Activated naive CD4-positive, alpha-beta T cell (primary cell): ENCODE results near the gene KCNF1.
"Not testable (repeated sequence)": the region's sequence is repeated elsewhere in the genome, so short reads cannot be mapped to it uniquely, and the experiment has no call there.

Experiments used
- DNase-seq, 4 experiments: peaks; one replicate each; lab custom pipeline; 2025; lab: John Stamatoyannopoulos, UW

KCNF1 gene

DNA sequence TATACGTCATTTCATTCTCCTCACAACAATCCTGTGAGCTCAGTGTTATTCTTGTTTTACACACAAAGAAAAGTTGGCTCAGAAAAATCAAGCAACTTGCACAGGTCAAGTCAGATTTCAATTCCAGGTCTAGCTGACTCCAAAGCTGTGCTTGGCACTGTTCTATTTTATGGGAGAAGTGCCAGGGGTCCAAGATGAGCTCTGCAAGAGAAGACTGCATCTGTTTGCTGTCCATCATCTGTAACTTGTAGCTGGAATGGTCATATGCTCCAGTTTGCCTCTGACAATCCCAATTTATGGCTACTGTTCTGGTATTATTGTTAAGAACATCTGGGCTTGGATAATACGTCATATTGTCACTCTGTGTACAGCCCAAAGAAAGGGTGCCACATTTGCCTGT is 28.9 kb downstream of the KCNF1 start:
- no peak for DNase-seq

DNA sequence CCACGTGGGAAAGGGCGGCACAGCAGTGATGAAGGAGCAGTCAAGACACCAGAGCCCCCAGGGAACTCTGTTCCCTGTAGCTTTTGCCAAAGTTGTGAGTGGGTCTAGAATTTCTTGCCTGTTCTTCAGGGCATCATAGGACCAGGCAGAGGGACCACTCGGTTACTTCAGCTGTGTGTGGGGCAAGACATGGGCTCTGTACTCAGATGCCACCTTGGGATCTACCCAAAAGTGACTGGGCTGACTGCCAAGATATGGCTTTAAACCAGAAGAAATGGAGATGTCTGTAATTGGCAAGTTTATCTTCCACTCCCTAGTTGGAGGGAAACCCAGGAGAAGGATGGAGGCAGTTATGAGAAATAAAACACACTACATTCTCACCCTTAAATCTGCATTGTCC is 29.6 kb downstream of the KCNF1 start:
- DNase-seq, result no peak

DNA sequence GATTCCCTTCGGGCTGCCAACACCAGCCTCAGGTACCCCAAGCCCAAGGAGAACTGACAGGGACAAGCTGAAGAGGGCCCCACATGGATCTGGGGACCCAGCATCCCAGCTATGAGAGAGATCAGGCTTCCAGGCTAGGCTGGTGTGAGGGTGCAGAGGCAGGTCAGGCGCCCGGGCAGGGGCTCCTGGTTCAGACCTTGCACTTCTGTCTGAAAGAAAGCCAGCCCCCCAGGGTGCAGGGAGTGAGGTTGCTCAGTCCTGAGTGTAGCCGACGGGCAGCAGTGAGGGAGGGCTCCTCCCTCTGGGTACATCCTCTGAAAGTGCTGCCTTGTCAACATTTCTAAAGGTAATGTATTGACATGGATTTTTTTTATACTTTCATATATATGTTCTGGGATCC is 33.1 kb downstream of the KCNF1 start:
- DNase-seq, result no peak

DNA sequence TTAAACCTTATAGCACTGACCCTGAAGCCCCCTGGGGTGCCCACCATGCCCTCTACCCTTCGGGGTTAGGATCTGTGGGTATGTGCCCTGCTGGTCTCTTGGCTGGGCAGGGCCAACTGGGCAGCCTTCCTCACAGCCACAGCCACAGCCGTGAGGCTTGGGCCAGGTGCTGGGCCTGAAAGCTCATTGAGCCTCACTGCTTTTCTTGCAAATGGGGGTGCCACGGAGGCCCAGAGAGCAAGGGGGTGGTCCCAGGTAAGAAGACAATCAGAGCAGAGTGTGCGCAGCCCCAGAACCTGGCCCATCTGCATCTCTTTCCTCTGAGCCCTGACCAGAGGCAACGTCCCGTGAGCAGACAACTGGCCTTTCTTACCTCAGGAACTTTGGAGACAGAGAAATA is 34.7 kb downstream of the KCNF1 start:
- no peak for DNase-seq

- no peak for DNase-seq
Measured at GRCh38 chr2:10947005-10947440, 35.3 kb downstream of the KCNF1 start.

GRCh38 chr2:10947446-10948187 is 35.9 kb downstream of the KCNF1 start:
- DNase-seq, result no peak

DNA sequence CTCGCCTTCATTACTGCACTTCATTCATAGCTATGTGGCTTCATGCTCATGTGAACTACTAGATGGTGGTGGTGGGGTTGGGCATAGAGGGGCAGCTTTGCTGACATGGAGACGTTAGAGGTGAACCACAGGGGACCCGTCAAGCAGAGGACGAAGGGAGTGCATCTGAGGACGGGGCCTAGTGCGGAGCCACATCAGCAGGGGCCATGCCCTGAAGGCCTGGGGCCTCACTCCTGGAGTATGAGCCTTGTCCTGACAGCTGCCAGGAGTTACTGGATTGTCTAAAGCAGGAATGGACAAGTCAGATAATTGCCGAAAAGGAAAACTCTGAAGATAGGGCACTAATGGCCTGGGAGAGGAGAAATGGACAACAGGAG is 36.4 kb downstream of the KCNF1 start:
- no peak for DNase-seq

DNA sequence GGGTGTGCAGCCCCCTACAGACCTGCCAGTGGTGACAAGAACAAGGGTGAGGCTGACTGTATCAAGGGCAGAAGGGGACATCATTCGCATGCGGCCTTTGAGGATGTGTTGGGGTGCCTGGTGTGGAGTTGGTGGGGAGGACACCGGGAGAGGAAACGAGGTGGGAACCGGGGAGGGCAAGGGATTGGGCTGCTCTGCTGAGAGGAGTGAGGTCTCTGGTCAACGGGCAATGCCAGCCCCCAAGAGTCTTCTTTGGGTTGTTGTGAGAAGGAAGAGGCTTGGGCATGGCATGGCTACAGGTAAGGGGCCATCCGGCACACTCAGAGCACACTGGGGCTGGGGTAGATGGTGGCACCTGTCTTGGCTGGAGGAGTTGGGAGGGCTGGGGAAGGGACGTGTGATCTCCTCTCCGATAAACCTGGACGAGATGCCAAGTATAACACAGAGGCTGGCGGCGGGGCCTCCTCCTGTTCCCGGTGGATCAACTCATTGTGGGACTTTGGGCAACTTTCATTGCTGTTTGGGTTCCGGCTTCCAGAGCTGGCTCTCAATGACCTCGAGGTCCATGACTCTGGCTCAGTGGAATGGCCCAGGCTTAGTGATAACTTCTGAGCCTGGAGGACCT is 37.0 kb downstream of the KCNF1 start:
- no peak for DNase-seq

DNA sequence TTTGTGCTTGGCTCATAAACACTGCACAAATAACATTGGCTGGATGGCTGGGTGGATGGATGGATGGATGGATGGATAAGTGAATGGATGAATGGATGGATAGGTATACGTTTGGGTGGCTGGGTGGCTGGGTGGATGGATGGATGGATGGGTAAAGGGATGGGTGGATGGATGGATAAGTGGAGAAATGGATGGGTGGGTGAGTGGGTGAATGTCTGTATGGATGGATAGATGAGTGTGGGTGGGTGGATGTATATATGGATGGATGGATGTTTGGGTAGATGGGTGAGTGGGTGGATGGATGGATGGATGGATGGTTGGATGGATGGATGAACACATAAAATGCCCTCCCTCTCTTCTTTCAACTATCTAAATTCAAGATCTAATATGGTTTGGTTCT is 38.1 kb downstream of the KCNF1 start:
- DNase-seq, result no peak

- no peak for DNase-seq
Measured at GRCh38 chr2:10951558-10952414, 40.1 kb downstream of the KCNF1 start.

- no peak for DNase-seq
Measured at GRCh38 chr2:10954416-10954815, 42.7 kb downstream of the KCNF1 start.

GRCh38 chr2:10954856-10955818 is 43.4 kb downstream of the KCNF1 start:
- DNase-seq, result no peak

- no peak for DNase-seq
Measured at GRCh38 chr2:10956006-10956790, 44.5 kb downstream of the KCNF1 start.

DNA sequence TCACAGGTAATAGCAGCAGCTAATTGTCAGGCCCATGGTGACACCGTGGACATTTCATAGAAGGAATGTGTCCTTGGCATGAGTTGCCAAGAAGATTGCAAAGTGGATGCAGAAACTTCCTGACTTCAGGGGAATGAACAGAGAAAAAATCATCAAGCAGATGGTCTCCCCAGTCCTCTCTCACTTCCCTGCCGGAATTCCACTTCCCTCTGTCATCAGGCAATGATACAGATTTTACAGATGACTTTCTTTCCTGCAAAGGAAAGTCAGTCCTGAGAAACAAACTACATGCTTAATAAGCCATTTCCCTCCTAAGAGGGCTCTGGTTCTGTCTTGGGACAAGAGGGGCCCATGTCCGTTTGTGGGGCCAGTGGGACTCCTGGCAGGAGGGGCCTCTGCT is 45.7 kb downstream of the KCNF1 start:
- no peak for DNase-seq

- DNase-seq, result not testable (repeated sequence)
Measured at GRCh38 chr2:10958452-10958851, 46.7 kb downstream of the KCNF1 start.

DNA sequence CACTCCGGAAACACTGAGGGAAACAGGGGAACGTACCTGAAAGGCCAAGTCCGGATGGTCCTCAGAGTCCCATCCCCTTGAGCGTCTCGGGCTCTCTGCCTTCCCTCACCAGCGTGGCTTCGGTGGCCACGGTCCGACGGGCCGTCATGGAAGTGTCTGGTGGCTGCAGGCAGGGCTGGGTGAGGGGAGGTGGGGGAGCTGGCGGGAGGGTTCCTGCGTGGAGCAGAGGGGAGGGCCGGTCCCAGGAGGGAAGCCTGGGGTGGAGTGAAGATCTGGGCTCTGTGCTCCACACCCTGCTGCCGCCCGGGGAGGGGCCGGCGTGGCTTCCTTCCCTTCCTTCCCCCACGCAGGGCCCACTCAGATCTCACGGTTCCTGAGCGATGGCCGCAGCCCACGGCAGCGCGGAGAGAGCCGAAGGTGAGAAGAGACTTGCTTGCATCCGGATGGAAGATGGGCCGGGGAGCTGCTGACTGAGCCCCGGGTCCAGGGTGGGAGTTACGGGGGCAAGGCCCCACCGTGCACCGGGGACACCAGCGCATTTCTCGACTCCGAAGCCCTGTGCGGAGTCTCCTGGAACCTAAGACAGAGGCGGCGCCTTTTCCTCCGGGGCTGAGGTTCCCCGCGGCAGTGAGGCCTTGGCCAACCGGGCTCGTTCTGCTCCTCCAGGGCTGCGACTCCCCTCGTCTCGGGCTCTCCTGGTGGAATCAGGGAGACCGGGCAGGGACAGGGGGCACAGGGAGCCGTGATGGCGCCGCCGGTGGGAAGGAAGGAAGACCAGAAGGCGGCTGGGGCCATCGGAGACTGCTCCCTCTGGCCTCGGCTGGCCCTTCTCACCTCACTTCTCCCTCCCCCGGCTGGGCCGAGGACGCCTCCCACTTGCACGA is 49.1 kb downstream of the KCNF1 start:
- no peak for DNase-seq

- DNase-seq, result no peak
Measured at GRCh38 chr2:10961490-10961875, 49.7 kb downstream of the KCNF1 start.

DNA sequence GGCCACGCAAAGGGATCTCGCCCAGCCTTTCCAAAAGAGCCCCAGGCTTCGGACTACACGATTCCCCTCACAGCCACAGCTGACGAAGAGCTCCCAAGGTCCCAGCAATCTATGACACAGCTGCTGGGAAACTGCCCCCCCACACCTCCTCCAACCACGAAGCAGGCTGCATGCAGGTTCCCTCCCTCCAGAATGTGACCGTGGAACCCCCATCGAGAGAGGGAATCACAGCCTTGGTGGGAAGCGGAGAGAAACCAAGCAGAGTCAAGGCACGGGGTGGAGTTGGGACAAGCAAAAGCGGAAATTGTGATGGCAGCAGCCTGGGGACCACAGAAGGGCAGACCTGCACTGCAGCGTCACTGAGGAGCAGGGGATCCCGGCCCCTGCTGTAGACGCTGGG is 50.3 kb downstream of the KCNF1 start:
- DNase-seq, result no peak

DNA sequence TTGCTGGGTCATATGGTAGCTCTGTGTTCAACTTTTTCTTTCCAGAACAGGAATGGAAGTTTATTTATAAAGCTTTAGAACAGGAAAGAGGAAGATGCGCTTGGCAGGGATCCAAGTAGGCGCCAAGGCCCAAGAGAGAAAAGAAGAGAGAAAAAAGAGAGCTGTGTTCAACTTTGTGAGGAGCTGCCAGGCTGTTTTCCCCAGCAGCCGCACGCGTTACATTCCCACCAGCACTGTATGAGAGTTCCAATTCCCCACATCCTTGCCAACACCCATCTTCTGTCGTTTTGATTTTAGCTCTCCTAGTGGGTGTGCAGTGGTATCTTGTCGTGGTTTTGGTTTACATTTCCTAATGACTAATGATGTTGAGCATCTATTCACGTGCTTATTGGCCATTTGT is 51.4 kb downstream of the KCNF1 start:
- no peak for DNase-seq
